ENCODE data around the gene PHEX.

The PHEX gene

DNA sequence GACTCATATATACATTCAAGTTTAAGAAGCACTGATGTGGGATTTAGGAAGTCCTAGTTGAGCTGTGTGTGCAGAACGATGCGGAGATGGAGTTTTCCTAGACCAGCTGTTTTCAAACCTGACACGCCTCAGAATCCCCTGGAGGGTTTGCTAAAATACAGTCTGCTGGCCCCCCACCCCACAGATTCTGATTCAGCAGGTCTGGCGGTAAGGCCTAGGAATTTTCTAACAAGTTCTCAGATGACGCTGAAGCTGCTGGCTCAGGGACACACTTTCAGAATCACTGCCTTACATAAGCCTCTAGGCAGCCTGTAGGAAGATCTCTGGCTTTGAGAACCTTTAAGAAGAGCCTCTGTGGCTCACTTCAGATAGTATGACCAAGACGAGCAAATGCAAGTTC is 73.1 kb downstream of the PHEX start:
- no peak for DNase-seq (ENCODE audit: low read depth in 2 of 2)

DNA sequence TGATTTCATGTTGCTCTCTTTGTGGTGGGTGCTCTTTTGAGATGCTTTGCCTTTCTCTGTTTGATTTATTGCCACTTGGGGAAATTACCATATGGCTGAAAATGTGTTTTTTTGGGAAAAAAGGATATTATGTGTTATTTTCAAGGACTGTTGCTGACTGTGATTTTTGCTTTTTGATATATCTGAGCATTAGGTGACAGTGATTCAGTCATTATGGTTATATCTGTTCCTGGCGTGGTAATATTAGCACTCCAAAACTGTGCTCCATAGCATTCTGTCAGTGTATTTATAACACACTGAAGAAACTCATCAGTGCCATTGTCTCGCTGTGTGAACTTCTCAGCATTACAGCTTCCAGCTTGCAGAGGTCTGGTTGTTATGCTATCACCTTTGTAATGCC is 73.8 kb downstream of the PHEX start:
- no peak for DNase-seq (ENCODE audit: low read depth in 2 of 2)

- no peak for DNase-seq (ENCODE audit: low read depth in 2 of 2)
These were observed 77.3 kb downstream of the PHEX start for GRCh38 chrX:22109442-22109841.

- no peak for DNase-seq (ENCODE audit: low read depth in 2 of 2)
These were observed 78.8 kb downstream of the PHEX start for GRCh38 chrX:22110729-22111494.

DNA sequence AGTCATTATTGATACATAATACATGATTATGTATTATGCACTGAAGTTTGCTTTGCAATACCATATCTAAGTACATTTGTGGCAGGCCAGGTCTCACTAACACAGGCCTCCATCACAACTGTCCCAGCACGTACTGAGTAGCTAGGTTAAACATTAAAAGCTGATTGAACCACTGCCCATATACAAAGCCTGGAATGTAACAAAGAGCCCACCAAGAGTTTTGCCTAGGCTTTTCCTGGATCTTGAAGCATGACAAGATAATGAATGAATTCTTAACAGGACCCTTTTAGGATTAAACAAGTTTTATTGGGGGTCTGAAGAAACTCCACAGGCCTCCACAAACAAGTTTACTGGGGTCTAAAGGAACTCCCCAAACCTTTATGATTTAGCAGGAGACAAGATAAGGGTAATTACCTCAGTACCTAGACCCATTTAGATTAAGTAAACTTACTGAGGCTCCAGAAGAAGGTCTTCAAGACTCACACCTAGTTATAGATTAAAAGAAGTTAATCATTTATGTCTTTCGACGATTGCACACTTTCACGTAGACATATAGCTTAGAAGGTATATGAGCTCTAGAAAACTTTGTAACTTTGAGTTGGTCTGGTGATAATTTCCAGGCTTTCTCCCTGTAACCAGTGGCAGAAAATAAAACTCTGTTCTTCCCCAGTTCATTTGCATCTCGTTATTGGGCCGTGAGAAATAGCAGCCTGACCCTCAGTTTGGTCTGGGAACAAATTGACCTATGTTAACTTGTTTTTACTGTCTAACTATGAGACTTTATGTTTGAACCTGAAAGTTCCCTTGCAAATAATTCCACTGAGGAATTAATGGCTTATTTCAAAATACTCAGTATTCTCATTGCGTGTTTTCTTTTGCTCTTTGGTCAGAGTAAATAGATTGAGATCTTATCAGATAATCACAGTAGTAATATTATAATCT is 84.8 kb downstream of the PHEX start:
- DNase-seq (ENCODE audit: low read depth in 2 of 2), result no peak

DNA sequence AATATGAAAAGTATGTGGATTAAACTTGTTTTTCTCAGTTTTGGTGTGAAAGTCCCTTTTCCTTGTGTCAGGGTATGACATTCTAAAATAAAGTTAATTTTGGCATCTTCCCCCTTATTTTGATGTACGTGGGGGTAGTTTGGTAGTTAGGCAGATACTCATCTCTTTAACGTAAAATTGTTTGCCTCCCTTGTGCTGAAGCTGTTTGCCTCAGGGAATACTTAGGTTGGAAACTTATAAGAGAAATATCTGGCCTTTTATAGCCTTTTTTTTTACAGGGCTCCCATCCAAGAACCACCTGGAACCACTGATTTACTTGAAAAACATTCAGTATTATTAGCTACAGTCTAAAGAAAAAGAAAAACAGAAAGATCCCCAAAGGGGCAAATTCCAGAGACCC is 85.5 kb downstream of the PHEX start:
- no peak for DNase-seq (ENCODE audit: low read depth in 2 of 2)

DNA sequence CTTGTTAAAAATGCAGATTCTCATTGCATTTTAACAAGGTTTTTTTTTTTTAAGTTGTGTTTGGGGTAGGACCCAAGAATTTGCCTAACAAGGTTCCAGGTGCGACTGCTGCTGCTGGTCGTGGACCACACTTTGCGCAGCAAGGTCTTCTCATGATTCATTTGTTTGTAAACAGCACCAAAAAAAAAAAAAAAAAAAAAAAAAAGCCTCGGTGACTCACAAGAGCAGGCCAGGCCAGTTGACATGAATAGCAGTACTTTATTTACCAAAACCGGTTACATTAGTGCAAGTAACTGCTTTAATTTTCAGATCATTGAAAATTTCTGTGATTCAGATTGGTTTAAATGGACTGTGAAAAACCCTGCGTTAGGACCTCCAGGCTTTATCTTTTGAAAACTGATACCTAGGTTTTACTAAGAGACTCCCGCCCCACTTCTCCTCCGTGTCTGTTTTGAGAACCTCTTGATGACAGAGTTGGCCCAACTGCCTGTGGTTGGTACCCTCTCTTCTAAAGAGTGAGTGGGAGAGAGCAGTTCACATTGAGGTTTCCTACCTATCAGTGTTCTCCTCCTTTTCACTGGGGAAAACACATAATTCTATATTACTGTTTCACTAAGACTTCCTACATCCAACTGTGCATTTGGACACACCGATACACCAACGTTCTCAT is 86.2 kb downstream of the PHEX start:
- DNase-seq (ENCODE audit: low read depth in 2 of 2), result no peak

- DNase-seq (ENCODE audit: low read depth in 2 of 2), result no peak
These were observed 89.0 kb downstream of the PHEX start for GRCh38 chrX:22121161-22121560.

DNA sequence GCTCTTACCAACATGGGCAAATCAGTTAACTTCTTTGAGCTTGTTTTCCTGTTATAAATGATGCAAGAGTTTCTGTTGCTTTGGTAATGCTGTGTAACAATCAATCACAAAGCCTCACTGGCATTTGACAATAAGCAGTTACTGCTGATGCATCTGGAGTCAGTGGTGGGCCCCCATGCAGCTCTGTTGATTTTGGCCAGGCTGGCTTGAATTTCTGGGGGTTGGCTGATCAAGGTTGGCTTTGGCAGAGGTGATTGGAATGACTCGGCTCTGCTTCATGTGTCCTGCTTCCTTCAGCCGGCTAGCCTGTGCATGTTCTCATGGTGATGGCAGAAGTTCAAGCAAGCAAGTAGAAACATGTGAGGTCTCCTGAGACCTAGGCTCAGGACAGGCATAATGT is 90.4 kb downstream of the PHEX start:
- no peak for DNase-seq (ENCODE audit: low read depth in 2 of 2)

- DNase-seq (ENCODE audit: low read depth in 2 of 2), result no peak
These were observed 92.0 kb downstream of the PHEX start for GRCh38 chrX:22124098-22124497.

- no peak for DNase-seq (ENCODE audit: low read depth in 2 of 2)
These were observed 93.4 kb downstream of the PHEX start for GRCh38 chrX:22125481-22125880.

GRCh38 chrX:22126327-22126726 is 94.2 kb downstream of the PHEX start:
- DNase-seq (ENCODE audit: low read depth in 2 of 2), result no peak

DNA sequence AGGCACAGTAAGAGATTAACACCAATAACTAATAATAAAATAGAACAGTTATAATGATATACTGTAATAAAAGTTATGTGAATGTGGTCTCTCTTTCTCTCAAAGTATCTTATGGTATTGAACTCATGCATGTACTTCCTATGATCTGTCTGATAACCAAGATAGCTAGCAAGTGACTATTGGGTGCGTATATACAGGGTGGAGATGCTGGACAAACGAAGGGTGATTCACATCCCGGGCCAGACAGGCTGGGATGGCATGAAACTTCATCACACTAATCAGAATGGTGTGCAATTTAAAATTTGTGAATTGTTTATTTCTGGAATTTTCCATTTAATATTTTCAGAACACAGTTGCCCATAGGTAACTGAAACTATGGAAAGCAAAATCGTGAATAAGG is 96.8 kb downstream of the PHEX start:
- no peak for DNase-seq (ENCODE audit: low read depth in 2 of 2)

GRCh38 chrX:22134681-22135080 is 102.6 kb downstream of the PHEX start:
- DNase-seq (ENCODE audit: low read depth in 2 of 2), result no peak

DNA sequence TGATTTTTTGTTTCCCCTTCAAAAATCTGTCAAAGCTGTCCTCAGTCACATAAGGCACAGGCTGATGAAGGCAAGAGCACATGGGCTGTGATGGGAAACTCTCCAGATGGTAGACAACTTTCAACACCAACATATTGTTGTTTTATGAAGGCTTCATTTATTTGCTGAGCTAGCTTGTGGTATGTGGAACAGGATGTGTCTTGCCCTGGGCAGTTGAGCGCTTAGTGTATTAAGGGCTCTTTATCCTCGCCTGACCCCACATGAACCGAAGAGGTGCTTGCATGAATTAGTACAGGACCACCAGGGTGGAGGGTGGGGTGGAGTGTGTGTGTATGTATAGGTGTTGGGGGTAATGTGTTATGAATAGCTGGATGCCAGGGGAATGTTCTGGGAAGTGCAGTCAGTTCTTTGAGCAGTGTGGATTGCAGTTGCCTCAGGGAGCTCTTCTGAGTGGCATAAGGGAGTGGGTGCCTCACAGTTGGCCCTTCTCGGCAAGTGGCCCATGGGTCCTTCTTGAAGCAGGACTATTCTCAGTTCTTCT is 103.1 kb downstream of the PHEX start:
- no peak for DNase-seq (ENCODE audit: low read depth in 2 of 2)

DNA sequence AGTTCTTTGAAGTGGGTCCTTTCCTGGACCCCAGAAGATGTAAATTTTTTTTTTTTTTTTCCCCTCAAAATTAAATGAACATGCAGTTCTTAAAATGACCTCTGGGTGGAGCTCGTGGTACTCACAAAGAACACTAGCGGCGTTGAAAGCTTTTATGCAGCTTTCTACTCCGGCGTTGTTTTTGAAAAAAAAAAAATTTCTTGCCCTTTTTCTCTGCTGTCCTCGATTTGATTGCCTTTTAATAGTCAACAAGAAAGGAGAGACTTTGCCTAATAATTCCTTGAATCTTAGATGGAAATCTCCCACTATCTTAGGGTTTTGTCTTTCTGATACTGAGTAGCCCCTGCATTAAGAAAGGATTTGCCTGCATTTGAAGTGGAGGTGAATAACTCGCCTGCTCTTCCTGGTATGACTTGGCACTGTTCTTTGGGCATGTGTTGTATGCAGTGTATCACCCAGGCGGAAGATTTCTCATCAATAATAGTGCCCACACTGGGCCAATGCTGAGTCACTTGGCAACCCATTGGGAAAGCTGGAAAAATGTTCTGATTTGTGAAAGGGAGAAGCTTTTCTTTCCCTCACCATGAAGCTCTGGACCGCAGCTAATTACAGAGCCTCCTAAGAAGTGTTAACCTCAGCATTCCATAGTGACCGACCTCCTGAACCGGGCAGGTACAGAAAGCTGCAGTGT is 104.0 kb downstream of the PHEX start:
- no peak for DNase-seq (ENCODE audit: low read depth in 2 of 2)

- no peak for DNase-seq (ENCODE audit: low read depth in 2 of 2)
These were observed 104.6 kb downstream of the PHEX start for GRCh38 chrX:22136711-22137110.

DNA sequence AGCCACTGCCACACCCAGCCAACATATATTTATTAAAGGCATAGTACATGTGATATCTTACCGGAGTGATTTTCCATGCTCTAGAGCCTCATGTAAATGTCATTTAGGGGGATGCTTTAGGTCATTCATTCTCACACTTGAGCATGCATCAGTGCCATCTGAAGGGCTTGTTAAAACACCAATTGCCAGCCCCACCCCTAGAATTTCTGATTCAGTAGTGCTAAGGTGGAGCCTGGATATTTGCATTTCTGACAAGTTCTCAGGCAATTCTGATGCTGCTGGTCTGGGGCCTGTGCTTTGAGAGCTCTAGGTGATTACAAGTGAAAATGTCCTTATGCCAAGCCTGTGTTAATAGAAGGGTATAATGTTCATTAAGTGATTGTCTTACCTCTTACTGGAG is 107.7 kb downstream of the PHEX start:
- DNase-seq (ENCODE audit: low read depth in 2 of 2), result no peak

GRCh38 chrX:22141047-22141730 is 109.1 kb downstream of the PHEX start:
- DNase-seq (ENCODE audit: low read depth in 2 of 2), result no peak

DNA sequence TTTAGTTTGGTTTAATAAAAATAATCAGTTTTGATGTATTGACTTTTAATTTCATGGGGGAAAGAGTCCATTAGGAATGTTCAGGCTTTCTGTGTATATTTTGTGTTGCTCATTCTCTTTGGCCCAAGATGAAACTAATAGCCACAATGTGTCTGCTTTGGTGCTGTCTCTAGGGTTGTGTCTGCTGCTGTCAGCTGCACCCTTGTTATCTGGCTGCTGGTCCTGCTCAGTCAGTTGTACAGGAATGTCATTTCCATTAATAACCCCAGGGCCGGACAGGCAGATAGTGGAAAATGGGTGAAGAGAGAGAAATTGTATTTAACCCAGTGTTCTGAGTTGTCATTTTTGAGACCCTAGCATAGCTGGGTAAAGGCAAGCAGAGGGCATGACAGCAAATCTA is 115.1 kb downstream of the PHEX start:
- no peak for DNase-seq (ENCODE audit: low read depth in 2 of 2)

GRCh38 chrX:22147942-22148341 is 115.8 kb downstream of the PHEX start:
- no peak for DNase-seq (ENCODE audit: low read depth in 2 of 2)
